Measurements from ENCODE around the gene DBN1.

DBN1 gene

GRCh38 chr5:177504086-177505056 is 30.9 kb upstream of the DBN1 start:
- DNase-seq (ENCODE audit: extremely low read depth, low read depth) = no peak
- TF ChIP-seq CTCF (IDR thresholded peaks at IDR 0.05; ENCODE audit: low read depth, low read length) = no peak

GRCh38 chr5:177503351-177504085 is 30.1 kb upstream of the DBN1 start:
- TF ChIP-seq CTCF (IDR thresholded peaks at IDR 0.05; ENCODE audit: low read depth, low read length) = no peak
- no peak for DNase-seq (ENCODE audit: extremely low read depth, low read depth)

- no peak for DNase-seq (ENCODE audit: extremely low read depth, low read depth)
- TF ChIP-seq CTCF (IDR thresholded peaks at IDR 0.05; ENCODE audit: low read depth, low read length) = no peak
These were observed 29.5 kb upstream of the DBN1 start for GRCh38 chr5:177502886-177503285.

- no peak for DNase-seq (ENCODE audit: extremely low read depth, low read depth)
These were observed 28.6 kb upstream of the DBN1 start for GRCh38 chr5:177501874-177502678.

GRCh38 chr5:177500685-177501522 is 27.5 kb upstream of the DBN1 start:
- DNase-seq (ENCODE audit: extremely low read depth, low read depth) = no peak

More at GRCh38 chr5:177501874-177502678, 28.6 kb upstream of the DBN1 start:
- no peak for TF ChIP-seq CTCF (IDR thresholded peaks at IDR 0.05; ENCODE audit: low read depth, low read length)

More at GRCh38 chr5:177500685-177501522, 27.5 kb upstream of the DBN1 start:
- peak; percentile 98 for TF ChIP-seq CTCF (IDR thresholded peaks at IDR 0.05; ENCODE audit: low read depth, low read length)
